HepG2 (cell line): ENCODE measurements around the gene HOXC9. TPM values are rescaled to one million over a fixed set of nuclear protein-coding genes. Genes with fewer than 3 reads are reported as not detected.
A peak's percentile ranks its signal among the peaks of the same experiment; 100 is the strongest.

Experiments used
- ATAC-seq: fragments of 200-7000 bp; cut with Tn5 transposase; 3 replicates; pipeline ENCODE4 v1.9.1; 2020; ENCODE audit warnings: mild to moderate bottlenecking, moderate library complexity
- BruUV-seq: library from RNA; stranded (reverse); fragments of 400-500 nt; replicated peaks from 2 replicates; lab custom pipeline; 2021; lab: Mats Ljungman, UMichigan
- CTCF ChIA-PET: fragments of 300-600 bp; formaldehyde crosslinking; extraction: SDS; loops from one replicate; lab custom pipeline; 2021; ENCODE audit warnings: low total read pairs, inconsistent platforms, low intra/inter-chr PET ratio; lab: Yijun Ruan, JAX
- POLR2A ChIA-PET: fragments of 350-600 bp; sonication (Branson Sonifier 250); formaldehyde crosslinking; loops from one replicate; lab custom pipeline; 2020; ENCODE audit warnings: antibody characterized with exemption, inconsistent platforms; lab: Yijun Ruan, JAX
- DNase-seq: peaks from one replicate; pipeline ENCODE4 v3.0.0-alpha.2; 2015; ENCODE audit warnings: low spot score
- FAIRE-seq: peaks from 3 replicates; lab custom pipeline; 2011; peaks lifted over from hg19 to GRCh38; lab: Jason Lieb, UNC
- H2AFZ ChIP-seq: one replicate; pipeline ENCODE4 v1.6.1; 2011; ENCODE audit warnings: low read length, inconsistent platforms
- H3K27ac ChIP-seq: fragments of 300-600 bp; 3 replicates; pipeline ENCODE4 v1.8.0; 2011; ENCODE audit warnings: mixed run types, mild to moderate bottlenecking, mixed read lengths, low read length, inconsistent platforms; ENCODE audit not compliant: insufficient read depth; ENCODE audit errors: extremely low read length
- H3K27me3 ChIP-seq, 2 experiments: fragments of 200-600 bp in 1 of 2; 2 replicates in 1 of 2; 3 replicates in 1 of 2; pipeline versions ENCODE4 v1.6.0 to v1.8.0; 2011; ENCODE audit warnings: low read length in 2 of 2, mild to moderate bottlenecking in 2 of 2, moderate library complexity in 2 of 2, inconsistent platforms in 1 of 2; ENCODE audit not compliant: insufficient read depth in 2 of 2, control insufficient read depth in 1 of 2
- H3K36me3 ChIP-seq, 2 experiments: fragments of 200-600 bp in 1 of 2; replicated peaks in 1 of 2; 2 replicates in 1 of 2; 3 replicates in 1 of 2; pipeline versions ENCODE4 v1.5.1 to v1.8.0; 2011; ENCODE audit warnings: low read length in 2 of 2, inconsistent platforms in 1 of 2; ENCODE audit not compliant: insufficient read depth in 2 of 2, control insufficient read depth in 1 of 2
- H3K4me1 ChIP-seq: 2 replicates; pipeline ENCODE4 v1.5.1; 2012; ENCODE audit warnings: low read length, inconsistent platforms; ENCODE audit not compliant: insufficient read depth
- H3K4me2 ChIP-seq: 2 replicates; pipeline ENCODE4 v1.6.0; 2011; ENCODE audit warnings: low read depth, low read length, inconsistent platforms
- H3K4me3 ChIP-seq, 3 experiments: fragments of 200-600 bp in 1 of 3; sonication (generic), shearing (Covaris generic) in 1 of 3; replicated peaks in 1 of 3; 2 replicates each; pipeline ENCODE4 v1.5.1; 2011 to 2016; ENCODE audit warnings: low read length in 3 of 3, inconsistent platforms in 2 of 3, low read depth in 2 of 3, mild to moderate bottlenecking in 2 of 3, control low read depth in 1 of 3, mixed read lengths in 1 of 3; ENCODE audit not compliant: insufficient read depth in 1 of 3
- H3K79me2 ChIP-seq: one replicate; pipeline ENCODE4 v1.6.1; 2011; ENCODE audit warnings: low read length, inconsistent platforms; ENCODE audit not compliant: insufficient read depth
- H3K9ac ChIP-seq: 2 replicates; pipeline ENCODE4 v1.6.0; 2011; ENCODE audit warnings: mild to moderate bottlenecking, low read depth, low read length, inconsistent platforms; ENCODE audit not compliant: insufficient read depth
- H3K9me3 ChIP-seq: 2 replicates; pipeline ENCODE4 v1.5.1; 2012; ENCODE audit warnings: mild to moderate bottlenecking, low read length
- H4K20me1 ChIP-seq: 2 replicates; pipeline ENCODE4 v1.6.0; 2011; ENCODE audit warnings: inconsistent platforms, mild to moderate bottlenecking, low read length, moderate library complexity; ENCODE audit not compliant: insufficient read depth
- CTCF ChIP-seq: sonication (generic); formaldehyde crosslinking; IDR thresholded peaks from 2 replicates; pipeline ENCODE4 v1.5.0; 2020; ENCODE audit warnings: mild to moderate bottlenecking, missing genetic modification reagents, moderate library complexity
- STAG1 ChIP-seq: sonication (generic); formaldehyde crosslinking; IDR thresholded peaks from 2 replicates; pipeline ENCODE4 v1.4.0; 2020; ENCODE audit warnings: missing genetic modification reagents
- TOPORS ChIP-seq: sonication (generic); formaldehyde crosslinking; IDR thresholded peaks from 2 replicates; pipeline ENCODE4 v1.8.0; 2023; ENCODE audit warnings: mild to moderate bottlenecking, missing genetic modification reagents
- ZFP82 ChIP-seq: sonication (generic); formaldehyde crosslinking; IDR thresholded peaks from 2 replicates; pipeline ENCODE4 v1.5.1; 2020; ENCODE audit warnings: mild to moderate bottlenecking, missing genetic modification reagents, borderline replicate concordance
- ZNF746 ChIP-seq: sonication (generic); formaldehyde crosslinking; IDR thresholded peaks from 2 replicates; pipeline ENCODE4 v1.8.0; 2022; ENCODE audit warnings: mild to moderate bottlenecking, missing genetic modification reagents
- WGBS: methylation state at CpG from one replicate; pipeline ENCODE4 v1.1.6; 2017; ENCODE audit warnings: low lambda C conversion rate; 5-methylcytosine and 5-hydroxymethylcytosine counted together
- in situ Hi-C: cut with HindIII; loops from 2 replicates; pipeline ENCODE4 v1.10.0; 2017; ENCODE audit warnings: low pct_unique_long_range_greater_than_20kb; ENCODE audit not compliant: extremely low pct_ligation_motif_present
- intact Hi-C: fragments of 100-400 bp; cut with micrococcal nuclease; formaldehyde crosslinking; loops from one replicate; pipeline ENCODE4 v1.10.0; 2022; ENCODE audit not compliant: unreplicated experiment
- polyA plus RNA-seq, 8 experiments: library from polyadenylated mRNA; depleted of rRNA in 3 of 8; stranded (reverse) in 7 of 8; unstranded in 1 of 8; fragments of >200 nt; fragmentation: Illumina TruSeq in 4 of 8; extraction: Trizol in 4 of 8; gene quantifications; 2 replicates each; pipeline versions ENCODE4 v1.2.1 to v1.2.3, GENCODE V29; 2011 to 2016; ENCODE audit warnings: low read depth in 4 of 8, missing spikeins in 1 of 8, mixed read lengths in 1 of 8; ENCODE audit not compliant: insufficient read depth in 1 of 8
- total RNA-seq, 5 experiments: library from RNA; depleted of rRNA; stranded (reverse); fragments of >200 nt; fragmentation: Illumina TruSeq; extraction: Trizol; gene quantifications; 2 replicates each; pipeline ENCODE4 v1.2.3, GENCODE V29; 2016; ENCODE audit warnings: low read depth in 1 of 5

Gene HOXC9
- total and polyA plus RNA-seq, 2 of the 13 experiments (the other 11 are each of a cell fraction or from before 2014, with no cell fraction given) = 0.11 to 1.1 TPM

- DNase-seq = no peak
- WGBS = 50% methylated on average over 3 of the region's 3 CpGs
- no peaks in the 10 kb centered on the region for H3K79me2 ChIP-seq
- CTCF ChIA-PET = interaction anchor here (3.3 kb wide), 1 partner anchor 203 kb away, joined by 26 read pairs; no protein-coding TSS in a partner anchor
- no peak overlapping the region for H3K4me2 ChIP-seq
- H3K4me3 ChIP-seq = no peak overlapping the region
- H3K9me3 ChIP-seq = no peaks in the 10 kb centered on the region
- TF ChIP-seq TOPORS (CRISPR knock-in tag) (no peak), ZNF746 (CRISPR knock-in tag) (no peak)
- POLR2A ChIA-PET = no interaction called here
- FAIRE-seq = no peak
- intact Hi-C loops = loop anchor here (10.0 kb wide), 1 partner anchor 361 kb away; the partner anchor contains the start of gene GPR84
- peaks cover 24 to 91% of the 10 kb centered on the region in 2 experiments for H3K27me3 ChIP-seq
- no peaks in the 10 kb centered on the region for H4K20me1 ChIP-seq
- peaks cover 32% of the 10 kb centered on the region for H3K4me1 ChIP-seq
- no peak overlapping the region for H2AFZ ChIP-seq
- H3K36me3 ChIP-seq = no peaks in the 10 kb centered on the region
- BruUV-seq = no TSS peak
- H3K27ac ChIP-seq = no peak overlapping the region
- ATAC-seq = no peak
- in situ Hi-C loops = no loop called here
- H3K9ac ChIP-seq = no peak overlapping the region
Measured at GRCh38 chr12:54003625-54004024, 3.7 kb downstream of the HOXC9 start.

- ATAC-seq (no peak), DNase-seq (no peak), FAIRE-seq (no peak)
- CTCF ChIA-PET = interaction anchor here (3.3 kb wide), 1 partner anchor 203 kb away, joined by 26 read pairs; no protein-coding TSS in a partner anchor
- no peak overlapping the region for H2AFZ ChIP-seq
- H3K27ac ChIP-seq = no peak overlapping the region
- H3K4me1 ChIP-seq = peaks cover 33% of the 10 kb centered on the region
- in situ Hi-C loops (no loop called here), intact Hi-C loops (loop anchor here (10.0 kb wide), 1 partner anchor 361 kb away; the partner anchor contains the start of gene GPR84)
- peaks cover 25 to 89% of the 10 kb centered on the region in 2 experiments for H3K27me3 ChIP-seq
- no peak overlapping the region for H3K9ac ChIP-seq
- BruUV-seq = no TSS peak
- WGBS = 31% methylated on average over 11 of the region's 20 CpGs
- H3K4me3 ChIP-seq = peak overlapping the region in 1 of 3 experiments; percentile 42; a peak in 1 of 6 replicates
- TF ChIP-seq STAG1 (CRISPR knock-in tag) = peak; percentile 32
- TF ChIP-seq ZFP82 (CRISPR knock-in tag) = no peak
- peak; percentile 45 for TF ChIP-seq CTCF (CRISPR knock-in tag)
- POLR2A ChIA-PET = no interaction called here
- no peaks in the 10 kb centered on the region for H3K9me3 ChIP-seq
- no peaks in the 10 kb centered on the region for H3K36me3 ChIP-seq
- no peaks in the 10 kb centered on the region for H4K20me1 ChIP-seq
- H3K4me2 ChIP-seq = no peak overlapping the region
- no peaks in the 10 kb centered on the region for H3K79me2 ChIP-seq
Measured at GRCh38 chr12:54004063-54004840, 4.3 kb downstream of the HOXC9 start.
